Measurements from ENCODE around the gene ST6GAL2.

The ST6GAL2 gene

GRCh38 chr2:106825161-106825560, 60.8 kb downstream of the ST6GAL2 start:
- DNase-seq = no peak

- no peak for DNase-seq
These were observed 69.0 kb downstream of the ST6GAL2 start for GRCh38 chr2:106816974-106817373.

- DNase-seq = no peak
These were observed 73.1 kb downstream of the ST6GAL2 start for GRCh38 chr2:106812841-106813240.

- no peak for DNase-seq
These were observed 73.6 kb downstream of the ST6GAL2 start for GRCh38 chr2:106812383-106812782.

GRCh38 chr2:106805716-106806115, 80.3 kb downstream of the ST6GAL2 start:
- DNase-seq = no peak

- no peak for DNase-seq
These were observed 81.8 kb downstream of the ST6GAL2 start for GRCh38 chr2:106804161-106804560.

- no peak for DNase-seq
These were observed 84.9 kb downstream of the ST6GAL2 start for GRCh38 chr2:106800976-106801655.

- no peak for DNase-seq
These were observed 85.8 kb downstream of the ST6GAL2 start for GRCh38 chr2:106800180-106800579.

- DNase-seq = no peak
These were observed 87.0 kb downstream of the ST6GAL2 start for GRCh38 chr2:106798826-106799552.

GRCh38 chr2:106797494-106797893, 88.5 kb downstream of the ST6GAL2 start:
- no peak for DNase-seq

GRCh38 chr2:106792671-106793070, 93.3 kb downstream of the ST6GAL2 start:
- no peak for DNase-seq

GRCh38 chr2:106789185-106789584, 96.8 kb downstream of the ST6GAL2 start:
- peak; percentile 61 for DNase-seq

GRCh38 chr2:106782681-106783080, 103.3 kb downstream of the ST6GAL2 start:
- no peak for DNase-seq

GRCh38 chr2:106781196-106781595, 104.8 kb downstream of the ST6GAL2 start:
- DNase-seq = no peak

- DNase-seq = no peak
These were observed 114.2 kb downstream of the ST6GAL2 start for GRCh38 chr2:106771811-106772210.

- no peak for DNase-seq
These were observed 115.0 kb downstream of the ST6GAL2 start for GRCh38 chr2:106770986-106771385.

- no peak for DNase-seq
These were observed 121.4 kb downstream of the ST6GAL2 start for GRCh38 chr2:106764614-106765013.

GRCh38 chr2:106759966-106760365, 126.0 kb downstream of the ST6GAL2 start:
- no peak for DNase-seq

- DNase-seq = no peak
These were observed 127.0 kb downstream of the ST6GAL2 start for GRCh38 chr2:106758901-106759497.
